ENCODE measurements around the gene FXR2.
"Not testable (repeated sequence)": the region's sequence is repeated elsewhere in the genome, so short reads cannot be mapped to it uniquely, and the experiment has no call there.

The FXR2 gene

GRCh38 chr17:7626956-7627249 is 12.2 kb upstream of the FXR2 start:
- H3K27ac ChIP-seq, result peak overlapping the region; percentile 67
- TF ChIP-seq ZFX (IDR thresholded peaks at IDR 0.05; ENCODE audit: borderline replicate concordance) (no peak), CTCF (IDR thresholded peaks at IDR 0.05) (no peak)

GRCh38 chr17:7626307-7626706 is 11.6 kb upstream of the FXR2 start:
- no peak overlapping the region for H3K27ac ChIP-seq
- TF ChIP-seq ZFX (IDR thresholded peaks at IDR 0.05; ENCODE audit: borderline replicate concordance) (no peak), CTCF (IDR thresholded peaks at IDR 0.05) (no peak)

GRCh38 chr17:7625749-7626148 is 11.1 kb upstream of the FXR2 start:
- H3K27ac ChIP-seq, result not testable (repeated sequence)

GRCh38 chr17:7623661-7624060 is 9.0 kb upstream of the FXR2 start:
- no peak overlapping the region for H3K27ac ChIP-seq
- no peak for TF ChIP-seq ZFX (IDR thresholded peaks at IDR 0.05; ENCODE audit: borderline replicate concordance)
- no peak for TF ChIP-seq CTCF (IDR thresholded peaks at IDR 0.05)

GRCh38 chr17:7620835-7621234 is 6.1 kb upstream of the FXR2 start:
- no peak for TF ChIP-seq CTCF (IDR thresholded peaks at IDR 0.05)
- no peak for TF ChIP-seq ZFX (IDR thresholded peaks at IDR 0.05; ENCODE audit: borderline replicate concordance)
- no peak overlapping the region for H3K27ac ChIP-seq

GRCh38 chr17:7618608-7619007 is 3.9 kb upstream of the FXR2 start:
- TF ChIP-seq CTCF (IDR thresholded peaks at IDR 0.05) (no peak), ZFX (IDR thresholded peaks at IDR 0.05; ENCODE audit: borderline replicate concordance) (no peak)
- no peak overlapping the region for H3K27ac ChIP-seq

- TF ChIP-seq CTCF (IDR thresholded peaks at IDR 0.05) (no peak), ZFX (IDR thresholded peaks at IDR 0.05; ENCODE audit: borderline replicate concordance) (no peak)
These were observed 609 bp upstream of the FXR2 start for GRCh38 chr17:7615265-7615747.

GRCh38 chr17:7613769-7614424 is 800 bp downstream of the FXR2 start:
- H3K27ac ChIP-seq, result peak overlapping the region; percentile 91

More at GRCh38 chr17:7615265-7615747, 609 bp upstream of the FXR2 start:
- peak overlapping the region; percentile 91 for H3K27ac ChIP-seq

More at GRCh38 chr17:7613769-7614424, 800 bp downstream of the FXR2 start:
- TF ChIP-seq ZFX (IDR thresholded peaks at IDR 0.05; ENCODE audit: borderline replicate concordance), result no peak
- no peak for TF ChIP-seq CTCF (IDR thresholded peaks at IDR 0.05)

All from 22Rv1 (cell line).